AG04450 (cell line): Measurements from ENCODE around the gene RABGAP1L. TPM values are rescaled to one million over a fixed set of nuclear protein-coding genes. Genes with fewer than 3 reads are reported as not detected.

Experiments used
- CTCF ChIA-PET: fragments of 300-600, 350-600 bp; formaldehyde crosslinking; extraction: SDS; loops from one replicate; lab custom pipeline; 2022; ENCODE audit warnings: antibody characterized with exemption, inconsistent platforms; lab: Charles Lee
- POLR2A ChIA-PET: fragments of 350-600 bp; formaldehyde crosslinking; extraction: SDS; loops from one replicate; lab custom pipeline; 2021; ENCODE audit warnings: antibody characterized with exemption, inconsistent platforms; lab: Yijun Ruan, JAX
- DNase-seq: peaks from one replicate; pipeline ENCODE4 v3.0.0-alpha.2; 2011; ENCODE audit warnings: low read depth, low spot score
- H3K27ac ChIP-seq: one replicate; pipeline ENCODE4 v1.5.1; 2012; ENCODE audit warnings: low read depth, low read length, control low read depth
- H3K27me3 ChIP-seq: one replicate; pipeline ENCODE4 v1.6.0; 2012; ENCODE audit warnings: low read length; ENCODE audit not compliant: control insufficient read depth, insufficient read depth
- H3K4me3 ChIP-seq: 2 replicates; pipeline ENCODE4 v1.5.1; 2011; ENCODE audit warnings: mild to moderate bottlenecking, low read depth, low read length, control low read depth
- H3K9me3 ChIP-seq: 2 replicates; pipeline ENCODE4 v1.5.1; 2012; ENCODE audit warnings: low read length; ENCODE audit not compliant: control insufficient read depth, insufficient read depth
- polyA plus RNA-seq: library from polyadenylated mRNA; depleted of rRNA; stranded (reverse); fragments of >200 nt; gene quantifications from 2 replicates; pipeline ENCODE4 v1.2.3, GENCODE V29; 2011
- TF ChIP-seq, protein P1 (sequence below): IDR thresholded peaks from 2 replicates; pipeline ENCODE4 v1.5.1; 2011; ENCODE audit warnings: low read depth, low read length, control low read depth, inconsistent platforms

RABGAP1L gene
- polyA plus RNA-seq, 1 experiment = 21.2 TPM

DNA sequence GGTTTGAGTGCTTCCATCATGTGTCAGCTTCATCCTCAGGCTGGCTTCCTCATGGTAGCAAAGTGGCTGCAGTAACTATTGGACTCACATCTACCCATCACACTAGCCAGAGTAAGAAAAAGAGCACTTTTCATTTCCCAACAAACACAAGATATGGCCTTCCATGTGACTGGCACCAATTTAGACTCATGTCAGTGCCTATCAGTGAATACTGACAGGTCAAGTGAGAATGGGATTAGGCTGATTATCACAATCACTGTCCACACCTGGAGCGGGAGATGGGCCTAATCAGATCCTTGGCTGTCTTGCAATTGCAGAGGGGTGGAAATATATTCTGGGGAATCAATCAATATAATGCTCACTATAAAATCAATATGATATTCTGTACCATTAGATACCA lies 2.9 kb upstream of the RABGAP1L start:
- TF ChIP-seq, protein P1, sequence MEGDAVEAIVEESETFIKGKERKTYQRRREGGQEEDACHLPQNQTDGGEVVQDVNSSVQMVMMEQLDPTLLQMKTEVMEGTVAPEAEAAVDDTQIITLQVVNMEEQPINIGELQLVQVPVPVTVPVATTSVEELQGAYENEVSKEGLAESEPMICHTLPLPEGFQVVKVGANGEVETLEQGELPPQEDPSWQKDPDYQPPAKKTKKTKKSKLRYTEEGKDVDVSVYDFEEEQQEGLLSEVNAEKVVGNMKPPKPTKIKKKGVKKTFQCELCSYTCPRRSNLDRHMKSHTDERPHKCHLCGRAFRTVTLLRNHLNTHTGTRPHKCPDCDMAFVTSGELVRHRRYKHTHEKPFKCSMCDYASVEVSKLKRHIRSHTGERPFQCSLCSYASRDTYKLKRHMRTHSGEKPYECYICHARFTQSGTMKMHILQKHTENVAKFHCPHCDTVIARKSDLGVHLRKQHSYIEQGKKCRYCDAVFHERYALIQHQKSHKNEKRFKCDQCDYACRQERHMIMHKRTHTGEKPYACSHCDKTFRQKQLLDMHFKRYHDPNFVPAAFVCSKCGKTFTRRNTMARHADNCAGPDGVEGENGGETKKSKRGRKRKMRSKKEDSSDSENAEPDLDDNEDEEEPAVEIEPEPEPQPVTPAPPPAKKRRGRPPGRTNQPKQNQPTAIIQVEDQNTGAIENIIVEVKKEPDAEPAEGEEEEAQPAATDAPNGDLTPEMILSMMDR = no peak
- no peaks in the 10 kb centered on the region for H3K27me3 ChIP-seq
- DNase-seq = no peak
- ChIA-PET CTCF (interaction anchor here (1.0 kb wide), 1 partner anchor 106 kb away, joined by 5 read pairs; no protein-coding TSS in a partner anchor), POLR2A (no interaction called here)
- H3K4me3 ChIP-seq = no peak overlapping the region
- no peaks in the 10 kb centered on the region for H3K9me3 ChIP-seq
- H3K27ac ChIP-seq = no peak overlapping the region

GRCh38 chr1:174157157-174157806 lies 2.0 kb upstream of the RABGAP1L start:
- CTCF ChIA-PET = interaction anchor here (1.0 kb wide), 1 partner anchor 105 kb away, joined by 5 read pairs; no protein-coding TSS in a partner anchor
- no peak for DNase-seq
- no peaks in the 10 kb centered on the region for H3K27me3 ChIP-seq
- no peak overlapping the region for H3K27ac ChIP-seq
- no peaks in the 10 kb centered on the region for H3K9me3 ChIP-seq
- TF ChIP-seq, protein P1 = no peak
- H3K4me3 ChIP-seq = no peak overlapping the region
- POLR2A ChIA-PET = no interaction called here

GRCh38 chr1:174158767-174159251 lies 511 bp upstream of the RABGAP1L start:
- TF ChIP-seq, protein P1 = no peak
- Histone ChIP-seq H3K27me3 (no peaks in the 10 kb centered on the region), H3K27ac (no peak overlapping the region), H3K9me3 (no peaks in the 10 kb centered on the region), H3K4me3 (peak overlapping the region; percentile 53)
- no peak for DNase-seq
- CTCF ChIA-PET = interaction anchor here (0.9 kb wide), 1 partner anchor 59 kb away, joined by 4 read pairs; no protein-coding TSS in a partner anchor
- POLR2A ChIA-PET = interaction anchor here (1.0 kb wide), 1 partner anchor 30 kb away, joined by 5 read pairs; no protein-coding TSS in a partner anchor

DNA sequence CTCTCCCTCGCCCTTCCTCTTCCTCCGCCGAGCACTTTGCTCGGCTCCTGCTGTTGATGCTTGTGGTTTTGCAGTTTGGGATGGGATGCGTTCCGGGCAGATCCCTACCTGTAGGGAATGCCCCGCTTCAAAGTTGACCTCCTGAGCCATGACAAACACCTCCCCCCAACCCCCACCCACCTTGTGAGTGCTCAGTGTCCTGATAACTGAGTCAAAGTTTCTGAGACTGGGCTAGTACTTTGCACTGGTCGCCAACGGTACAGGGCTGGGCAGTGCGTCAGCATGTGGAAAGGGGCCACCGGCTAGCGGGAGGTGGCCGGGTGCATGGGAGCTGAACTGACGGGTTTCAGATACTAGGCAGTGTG lies 771 bp downstream of the RABGAP1L start:
- DNase-seq = no peak
- Histone ChIP-seq H3K9me3 (no peaks in the 10 kb centered on the region), H3K27ac (peak overlapping the region; percentile 25), H3K4me3 (peak overlapping the region; percentile 82), H3K27me3 (no peaks in the 10 kb centered on the region)
- ChIA-PET CTCF (interaction anchor here (0.6 kb wide), 1 partner anchor 587 kb away, joined by 9 read pairs; no protein-coding TSS in a partner anchor), POLR2A (no interaction called here)
- TF ChIP-seq, protein P1 = no peak

GRCh38 chr1:174160603-174161002 lies 1.3 kb downstream of the RABGAP1L start:
- Histone ChIP-seq H3K9me3 (no peaks in the 10 kb centered on the region), H3K27me3 (no peaks in the 10 kb centered on the region), H3K4me3 (peak overlapping the region; percentile 82), H3K27ac (no peak overlapping the region)
- ChIA-PET CTCF (interaction anchor here (0.6 kb wide), 1 partner anchor 586 kb away, joined by 9 read pairs; no protein-coding TSS in a partner anchor), POLR2A (no interaction called here)
- no peak for DNase-seq
- TF ChIP-seq, protein P1 = no peak
